ENCODE measurements around the gene DHX8.

Gene DHX8

DNA sequence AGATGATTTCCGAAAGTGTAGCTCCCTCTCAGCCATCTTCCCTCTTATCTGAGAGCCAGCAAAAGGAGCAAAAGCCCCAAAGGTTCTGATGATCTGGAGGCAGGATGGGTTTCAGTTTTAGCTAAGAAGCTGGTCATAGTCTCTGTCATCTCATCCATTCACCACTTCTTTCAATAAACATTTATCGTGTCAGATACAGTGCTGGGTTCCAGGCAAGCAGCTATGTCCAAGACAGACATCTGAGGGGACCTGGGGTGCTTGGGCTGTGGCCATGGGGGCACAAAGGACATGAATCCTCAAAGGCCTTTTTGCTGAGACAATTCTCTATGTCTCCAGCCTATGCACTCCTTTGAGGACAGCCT lies 63.4 kb downstream of the DHX8 start:
- H3K4me3 ChIP-seq (replicated peaks; ENCODE audit: low read depth, low read length): no peak overlapping the region
- no peak for DNase-seq (ENCODE audit: extremely low read depth, insufficient read length)
- H3K27me3 ChIP-seq (replicated peaks; ENCODE audit: control insufficient read depth, insufficient read depth, low read length): no peaks in the 10 kb centered on the region

DNA sequence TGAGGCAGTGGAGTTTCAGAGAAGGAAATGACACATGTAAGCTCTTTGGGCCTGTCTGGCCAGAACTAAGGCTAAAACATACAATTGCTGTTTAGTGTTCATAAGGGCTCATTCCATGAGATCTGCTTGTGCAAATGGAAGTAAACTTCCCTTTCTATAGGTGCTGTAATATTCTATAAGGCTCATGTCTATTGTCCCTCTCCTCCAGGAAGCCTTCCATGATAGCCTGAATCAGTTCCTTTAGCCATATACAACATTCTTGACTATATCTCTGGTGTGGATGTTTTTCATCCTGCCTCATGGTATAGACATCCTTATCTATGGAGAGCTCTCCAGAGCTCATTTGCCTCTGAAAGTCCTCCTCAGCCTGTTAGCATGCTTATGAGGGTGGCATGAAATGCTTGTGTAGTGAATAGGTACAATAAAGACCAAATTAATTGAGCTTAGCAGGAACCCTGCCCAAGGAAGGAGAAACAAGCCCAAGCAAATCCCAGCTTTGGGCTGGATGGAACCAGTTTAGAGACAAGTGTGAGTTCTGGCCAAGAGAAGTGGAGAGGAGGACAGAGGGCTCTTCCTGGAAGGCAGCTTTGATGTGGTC lies 64.0 kb downstream of the DHX8 start:
- no peaks in the 10 kb centered on the region for H3K36me3 ChIP-seq (ENCODE audit: control insufficient read depth, insufficient read depth, low read length)
- TF ChIP-seq, protein P1, sequence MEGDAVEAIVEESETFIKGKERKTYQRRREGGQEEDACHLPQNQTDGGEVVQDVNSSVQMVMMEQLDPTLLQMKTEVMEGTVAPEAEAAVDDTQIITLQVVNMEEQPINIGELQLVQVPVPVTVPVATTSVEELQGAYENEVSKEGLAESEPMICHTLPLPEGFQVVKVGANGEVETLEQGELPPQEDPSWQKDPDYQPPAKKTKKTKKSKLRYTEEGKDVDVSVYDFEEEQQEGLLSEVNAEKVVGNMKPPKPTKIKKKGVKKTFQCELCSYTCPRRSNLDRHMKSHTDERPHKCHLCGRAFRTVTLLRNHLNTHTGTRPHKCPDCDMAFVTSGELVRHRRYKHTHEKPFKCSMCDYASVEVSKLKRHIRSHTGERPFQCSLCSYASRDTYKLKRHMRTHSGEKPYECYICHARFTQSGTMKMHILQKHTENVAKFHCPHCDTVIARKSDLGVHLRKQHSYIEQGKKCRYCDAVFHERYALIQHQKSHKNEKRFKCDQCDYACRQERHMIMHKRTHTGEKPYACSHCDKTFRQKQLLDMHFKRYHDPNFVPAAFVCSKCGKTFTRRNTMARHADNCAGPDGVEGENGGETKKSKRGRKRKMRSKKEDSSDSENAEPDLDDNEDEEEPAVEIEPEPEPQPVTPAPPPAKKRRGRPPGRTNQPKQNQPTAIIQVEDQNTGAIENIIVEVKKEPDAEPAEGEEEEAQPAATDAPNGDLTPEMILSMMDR (IDR thresholded peaks at IDR 0.05; ENCODE audit: insufficient read depth, low read length, poor library complexity, severe bottlenecking): no peak
- DNase-seq (ENCODE audit: extremely low read depth, insufficient read length): no peak
- H3K4me3 ChIP-seq (replicated peaks; ENCODE audit: low read depth, low read length): no peak overlapping the region
- H3K27me3 ChIP-seq (replicated peaks; ENCODE audit: control insufficient read depth, insufficient read depth, low read length): no peaks in the 10 kb centered on the region

More for the DNA sequence above, 63.4 kb downstream of the DHX8 start:
- H3K36me3 ChIP-seq (ENCODE audit: control insufficient read depth, insufficient read depth, low read length): no peaks in the 10 kb centered on the region
- TF ChIP-seq, protein P1 (IDR thresholded peaks at IDR 0.05; ENCODE audit: insufficient read depth, low read length, poor library complexity, severe bottlenecking): no peak

DNA sequence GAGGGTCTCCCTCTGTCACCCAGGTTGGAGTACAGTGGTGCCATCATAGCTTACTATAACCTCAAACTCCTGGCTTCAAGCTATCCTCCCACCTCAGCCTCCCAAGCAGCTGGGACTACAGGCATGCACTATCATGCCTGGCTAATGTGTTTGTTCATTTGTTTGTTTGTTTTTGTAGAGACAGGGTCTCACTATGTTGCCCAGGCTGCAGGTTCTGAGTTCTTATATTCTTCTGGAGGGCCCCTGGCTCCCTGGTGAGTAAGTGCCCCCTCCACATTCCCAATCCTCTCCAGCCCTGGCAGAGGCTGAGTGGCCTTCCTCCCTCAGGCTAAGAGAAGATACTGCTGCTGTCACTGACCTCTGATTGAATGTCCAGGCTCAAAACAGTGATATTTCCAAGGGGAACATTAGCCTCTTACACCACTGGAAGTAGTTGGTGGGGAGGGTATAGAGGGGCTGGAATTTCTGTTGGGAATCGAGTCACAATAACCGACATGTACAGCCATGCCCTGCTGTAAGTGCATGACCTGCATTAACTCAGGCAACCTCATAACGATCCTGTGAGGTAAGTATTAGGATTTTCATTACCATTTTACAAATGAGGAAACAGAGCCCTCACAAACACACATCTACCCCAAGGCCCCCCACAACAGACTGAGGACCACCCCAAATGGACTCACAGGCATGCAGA lies 65.1 kb downstream of the DHX8 start:
- H3K27me3 ChIP-seq (replicated peaks; ENCODE audit: control insufficient read depth, insufficient read depth, low read length): no peaks in the 10 kb centered on the region
- DNase-seq (ENCODE audit: extremely low read depth, insufficient read length): no peak
- TF ChIP-seq, protein P1 (IDR thresholded peaks at IDR 0.05; ENCODE audit: insufficient read depth, low read length, poor library complexity, severe bottlenecking): no peak
- H3K36me3 ChIP-seq (ENCODE audit: control insufficient read depth, insufficient read depth, low read length): no peaks in the 10 kb centered on the region
- H3K4me3 ChIP-seq (replicated peaks; ENCODE audit: low read depth, low read length): no peak overlapping the region

DNA sequence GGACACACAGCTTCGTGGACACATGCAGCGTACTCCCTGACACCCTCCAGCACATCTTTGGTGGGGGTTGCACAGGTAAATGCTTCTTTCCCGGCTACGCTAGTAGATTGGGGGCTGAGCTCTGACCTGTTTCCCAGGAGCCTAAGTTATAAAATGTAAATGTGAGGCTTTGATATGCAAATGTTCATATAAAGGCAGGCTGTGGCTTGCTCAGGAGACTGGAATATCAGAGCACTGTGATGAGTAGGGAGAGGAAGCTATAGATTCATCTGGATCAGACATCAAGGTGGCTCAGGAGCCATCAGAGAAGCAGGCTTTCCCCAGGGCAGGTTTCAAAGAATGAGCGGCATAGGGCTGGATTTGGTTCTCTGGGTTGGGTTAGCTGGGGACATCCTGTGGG lies 65.7 kb downstream of the DHX8 start:
- H3K27me3 ChIP-seq (replicated peaks; ENCODE audit: control insufficient read depth, insufficient read depth, low read length): no peaks in the 10 kb centered on the region
- TF ChIP-seq, protein P1 (IDR thresholded peaks at IDR 0.05; ENCODE audit: insufficient read depth, low read length, poor library complexity, severe bottlenecking): no peak
- no peaks in the 10 kb centered on the region for H3K36me3 ChIP-seq (ENCODE audit: control insufficient read depth, insufficient read depth, low read length)
- DNase-seq (ENCODE audit: extremely low read depth, insufficient read length): no peak
- H3K4me3 ChIP-seq (replicated peaks; ENCODE audit: low read depth, low read length): no peak overlapping the region

DNA sequence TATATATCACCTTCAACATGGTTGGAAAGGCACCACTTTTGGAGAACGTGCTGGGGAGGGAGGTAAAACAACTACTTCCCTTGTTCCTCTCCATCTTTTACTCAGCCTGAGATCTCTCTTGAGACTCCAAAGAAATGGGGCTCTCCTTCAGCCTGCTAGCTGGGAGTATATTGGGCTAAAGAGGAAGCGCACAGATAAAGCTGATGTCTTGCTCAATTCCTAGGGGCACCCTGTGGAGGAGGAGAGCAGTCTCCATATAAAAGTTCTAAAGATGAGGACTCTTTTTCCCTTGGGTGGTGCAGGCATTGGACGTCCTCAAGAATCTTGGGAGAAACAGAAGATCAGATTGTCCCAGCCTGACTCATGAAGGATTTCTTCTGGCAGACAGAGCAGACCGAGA lies 67.0 kb downstream of the DHX8 start:
- no peak overlapping the region for H3K4me3 ChIP-seq (replicated peaks; ENCODE audit: low read depth, low read length)
- TF ChIP-seq, protein P1 (IDR thresholded peaks at IDR 0.05; ENCODE audit: insufficient read depth, low read length, poor library complexity, severe bottlenecking): no peak
- H3K27me3 ChIP-seq (replicated peaks; ENCODE audit: control insufficient read depth, insufficient read depth, low read length): no peaks in the 10 kb centered on the region
- no peak for DNase-seq (ENCODE audit: extremely low read depth, insufficient read length)
- H3K36me3 ChIP-seq (ENCODE audit: control insufficient read depth, insufficient read depth, low read length): no peaks in the 10 kb centered on the region
